Subcutaneous adipose tissue (tissue), 4 donors: ENCODE measurements around the gene MMP19. TPM values are rescaled to one million over a fixed set of nuclear protein-coding genes. Genes with fewer than 3 reads are reported as not detected.

Experiments
- CTCF ChIP-seq: fragments of 450-650 bp; IDR thresholded peaks from one replicate; pipeline ENCODE4 v1.5.1; 2016; ENCODE audit warnings: low read depth, mild to moderate bottlenecking, control low read depth, antibody characterized with exemption, moderate library complexity
- total RNA-seq, 4 donors: library from RNA; depleted of rRNA; stranded (reverse); fragments of >200 nt; gene quantifications; one replicate each; pipeline ENCODE4 v1.1.0, GENCODE V29; 2016

The MMP19 gene
- total RNA-seq, 4 donors from 2014 or later = 22.2 to 182 (median 45.7) TPM

GRCh38 chr12:55817345-55818139, 25.2 kb downstream of the MMP19 start, which contains the start of the genes ORMDL2 and SARNP:
TSS of gene ORMDL2 (plus strand) at chr12:55818041. CDS start at chr12:55819000, 959 bp downstream.
TSS of gene SARNP (minus strand) at chr12:55817724. CDS start at chr12:55817701, 23 bp downstream.
- TF ChIP-seq CTCF = no peak

GRCh38 chr12:55816881-55817344, 25.8 kb downstream of the MMP19 start:
- no peak for TF ChIP-seq CTCF

- TF ChIP-seq CTCF = no peak
Measured at GRCh38 chr12:55815473-55815872, 27.3 kb downstream of the MMP19 start.

GRCh38 chr12:55814257-55814656, 28.5 kb downstream of the MMP19 start:
- no peak for TF ChIP-seq CTCF

- TF ChIP-seq CTCF = no peak
Measured at GRCh38 chr12:55812088-55812487, 30.6 kb downstream of the MMP19 start.

GRCh38 chr12:55809274-55809673, 33.5 kb downstream of the MMP19 start:
- TF ChIP-seq CTCF = no peak

GRCh38 chr12:55806982-55807381, 35.8 kb downstream of the MMP19 start:
- no peak for TF ChIP-seq CTCF
